Esophagus (tissue), 2 donors: Measurements from ENCODE around the gene CD19. TPM values are rescaled to one million over a fixed set of nuclear protein-coding genes. Genes with fewer than 3 reads are reported as not detected.

Source experiments
- H3K27ac ChIP-seq, 2 donors: one replicate each; pipeline ENCODE4 v1.5.1; 2013; ENCODE audit warnings: low read depth in 2 of 2, mild to moderate bottlenecking in 2 of 2, inconsistent platforms in 1 of 2, low read length in 1 of 2, moderate library complexity in 1 of 2
- H3K27me3 ChIP-seq, 2 donors: one replicate each; pipeline ENCODE4 v1.6.1; 2013; ENCODE audit warnings: low read length in 2 of 2, control low read depth in 1 of 2, mild to moderate bottlenecking in 1 of 2; ENCODE audit not compliant: insufficient read depth in 2 of 2, control insufficient read depth in 1 of 2
- H3K36me3 ChIP-seq, 2 donors: one replicate each; pipeline ENCODE4 v1.6.1; 2013; ENCODE audit warnings: low read length in 1 of 2; ENCODE audit not compliant: control insufficient read depth in 2 of 2, insufficient read depth in 2 of 2
- H3K4me1 ChIP-seq, 2 donors: one replicate each; pipeline ENCODE4 v1.6.1; 2013; ENCODE audit warnings: low read length in 1 of 2; ENCODE audit not compliant: control insufficient read depth in 2 of 2, insufficient read depth in 2 of 2
- H3K4me3 ChIP-seq, 2 donors: one replicate each; pipeline ENCODE4 v1.5.1; 2013; ENCODE audit warnings: low read length in 2 of 2, mild to moderate bottlenecking in 2 of 2, low read depth in 1 of 2, moderate library complexity in 1 of 2
- H3K9me3 ChIP-seq, 2 donors: one replicate each; pipeline ENCODE4 v1.6.1; 2013; ENCODE audit warnings: mild to moderate bottlenecking in 2 of 2, low read depth in 1 of 2, low read length in 1 of 2, moderate library complexity in 1 of 2; ENCODE audit not compliant: control insufficient read depth in 2 of 2, insufficient read depth in 1 of 2
- WGBS, 2 donors: extraction: QIAGEN DNeasy Blood & Tissue Kit; methylation state at CpG; one replicate each; pipeline ENCODE4 v1.1.7; 2013; 5-methylcytosine and 5-hydroxymethylcytosine counted together
- polyA plus RNA-seq, 2 donors: library from polyadenylated mRNA; stranded (reverse); fragments of 200-250 nt; gene quantifications; one replicate each; pipeline ENCODE4 v1.2.3, GENCODE V29; 2013
- donor health status: healthy with polysubstance abuse.
- donor health status: Bipolar disorder and iron deficiency.

The CD19 gene
- polyA plus RNA-seq, 2 donors = 0.22 to 0.41 TPM

DNA sequence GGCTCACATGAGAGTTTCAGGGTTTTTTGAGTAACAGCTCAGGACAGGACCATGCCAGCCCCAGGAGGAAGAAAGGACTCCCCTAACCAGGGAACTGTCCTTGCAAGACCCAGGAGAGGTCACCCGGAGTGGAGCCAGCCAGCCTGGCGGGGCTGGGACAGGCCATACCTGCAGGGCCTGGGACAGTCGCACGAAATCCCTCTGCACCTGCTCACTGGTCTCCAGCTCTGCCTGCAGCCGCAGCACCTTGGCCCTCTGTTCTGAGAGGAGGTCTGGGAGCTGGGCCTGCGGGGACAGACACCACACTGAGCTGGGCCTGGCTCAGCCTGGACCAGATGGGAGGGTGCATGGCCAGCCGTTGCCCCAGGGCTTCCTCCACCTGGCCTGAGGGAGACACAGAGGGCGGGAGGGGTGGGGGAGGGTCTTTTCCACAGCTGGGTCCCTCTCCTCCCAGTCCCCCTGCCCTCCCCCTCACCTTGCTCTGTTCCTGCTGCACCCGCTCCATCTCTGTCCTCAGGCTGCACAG lies 26.5 kb upstream of the CD19 start:
- no peaks in the 10 kb centered on the region for H3K27me3 ChIP-seq
- 92% methylated on average over 9 of the region's 9 CpGs for WGBS, 2 donors
- no peaks in the 10 kb centered on the region for H3K9me3 ChIP-seq
- H3K27ac ChIP-seq = no peak overlapping the region
- H3K4me1 ChIP-seq = no peaks in the 10 kb centered on the region
- peaks cover 5 to 19% of the 10 kb centered on the region in 2 donors for H3K36me3 ChIP-seq
- no peak overlapping the region for H3K4me3 ChIP-seq

- 85 to 86% methylated on average over 23 to 24 of the region's 24 CpGs for WGBS, 2 donors
- peaks cover 5 to 21% of the 10 kb centered on the region in 2 donors for H3K36me3 ChIP-seq
- no peak overlapping the region for H3K4me3 ChIP-seq
- H3K9me3 ChIP-seq = no peaks in the 10 kb centered on the region
- H3K27me3 ChIP-seq = no peaks in the 10 kb centered on the region
- H3K4me1 ChIP-seq = peaks cover 0 to 4% of the 10 kb centered on the region in 2 donors
- H3K27ac ChIP-seq = no peak overlapping the region
Observed at GRCh38 chr16:28905800-28906372, 25.9 kb upstream of the CD19 start.

GRCh38 chr16:28910086-28911031 lies 21.4 kb upstream of the CD19 start:
- WGBS, 2 donors = 67 to 71% methylated on average over 19 of the region's 19 CpGs
- Histone ChIP-seq H3K27ac (peak overlapping the region in 1 of 2 donors; percentile 37), H3K36me3 (peaks cover 5 to 36% of the 10 kb centered on the region in 2 donors), H3K9me3 (no peaks in the 10 kb centered on the region), H3K4me3 (no peak overlapping the region), H3K27me3 (no peaks in the 10 kb centered on the region), H3K4me1 (peaks cover 0 to 8% of the 10 kb centered on the region in 2 donors)

GRCh38 chr16:28912558-28912957 lies 19.2 kb upstream of the CD19 start:
- Histone ChIP-seq H3K4me1 (peaks cover 0 to 8% of the 10 kb centered on the region in 2 donors), H3K9me3 (no peaks in the 10 kb centered on the region), H3K36me3 (peaks cover 5 to 33% of the 10 kb centered on the region in 2 donors), H3K4me3 (no peak overlapping the region), H3K27me3 (no peaks in the 10 kb centered on the region), H3K27ac (no peak overlapping the region)
- 87 to 91% methylated on average over 12 of the region's 12 CpGs for WGBS, 2 donors

DNA sequence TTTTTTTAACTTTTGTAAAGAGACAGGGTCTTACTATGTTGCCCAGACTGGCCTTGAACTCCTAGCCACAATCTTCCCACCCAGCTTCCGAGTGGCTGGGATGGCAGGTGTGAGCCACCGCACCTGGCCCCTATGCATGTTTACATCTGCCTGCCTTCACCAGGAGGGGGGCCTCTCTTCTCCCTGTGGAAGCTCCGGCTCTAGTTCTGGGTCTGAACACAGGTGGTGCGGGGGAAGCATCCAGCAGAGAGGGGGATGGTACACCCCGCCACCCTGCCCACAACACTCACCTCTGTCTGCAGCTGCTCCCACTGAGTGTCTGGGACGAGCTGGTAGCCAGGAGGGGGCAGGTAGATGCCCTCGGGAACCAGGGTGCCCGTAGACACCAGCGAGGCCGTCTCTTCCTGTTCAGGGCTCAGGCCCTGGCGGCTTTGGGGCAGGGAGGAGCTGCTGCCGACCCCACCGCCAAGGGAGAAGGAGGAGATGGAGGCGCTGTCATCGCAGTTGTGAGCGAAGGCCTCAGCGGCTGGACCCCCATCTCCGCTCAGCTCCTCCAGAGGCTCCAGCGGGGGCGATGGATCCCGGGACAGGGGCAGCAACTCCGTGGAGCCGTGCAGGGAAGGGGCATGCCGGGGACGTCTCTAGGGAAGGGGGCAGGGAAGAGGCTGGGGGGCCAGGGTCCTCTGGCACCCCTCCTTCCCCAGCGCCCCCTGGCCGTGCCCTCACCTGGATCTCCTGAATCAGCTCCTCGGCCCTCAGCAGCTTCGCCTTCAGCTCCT lies 17.6 kb upstream of the CD19 start:
- H3K9me3 ChIP-seq = no peaks in the 10 kb centered on the region
- no peak overlapping the region for H3K27ac ChIP-seq
- peaks cover 0 to 8% of the 10 kb centered on the region in 2 donors for H3K4me1 ChIP-seq
- 90 to 93% methylated on average over 23 to 29 of the region's 29 CpGs for WGBS, 2 donors
- no peaks in the 10 kb centered on the region for H3K27me3 ChIP-seq
- peaks cover 0 to 35% of the 10 kb centered on the region in 2 donors for H3K36me3 ChIP-seq
- no peak overlapping the region for H3K4me3 ChIP-seq

DNA sequence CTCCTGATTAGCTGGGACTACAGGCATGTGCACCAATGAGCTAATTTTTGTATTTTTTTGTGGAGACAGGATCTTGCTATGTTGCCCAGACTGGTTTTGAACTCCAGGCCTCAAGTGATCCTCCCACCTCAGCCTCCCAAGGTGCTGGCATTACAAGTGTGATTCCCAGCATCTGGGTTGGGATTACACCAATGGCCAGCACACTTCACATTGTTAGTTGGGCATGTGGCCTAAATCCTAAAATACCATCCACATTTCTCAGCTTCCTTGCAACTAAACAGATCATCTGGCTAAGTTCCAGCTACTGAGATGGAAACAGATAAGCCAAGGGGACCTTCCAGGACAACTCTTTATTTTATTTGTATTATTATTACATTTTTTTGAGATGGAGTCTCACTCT lies 16.6 kb upstream of the CD19 start:
- Histone ChIP-seq H3K4me1 (peaks cover 0 to 8% of the 10 kb centered on the region in 2 donors), H3K36me3 (peaks cover 4 to 37% of the 10 kb centered on the region in 2 donors), H3K4me3 (no peak overlapping the region), H3K27me3 (no peaks in the 10 kb centered on the region), H3K9me3 (no peaks in the 10 kb centered on the region), H3K27ac (no peak overlapping the region)

- no peak overlapping the region for H3K4me3 ChIP-seq
- no peaks in the 10 kb centered on the region for H3K4me1 ChIP-seq
- no peak overlapping the region for H3K27ac ChIP-seq
- peaks cover 4 to 36% of the 10 kb centered on the region in 2 donors for H3K36me3 ChIP-seq
- 89 to 91% methylated on average over 7 of the region's 7 CpGs for WGBS, 2 donors
- H3K9me3 ChIP-seq = no peaks in the 10 kb centered on the region
- H3K27me3 ChIP-seq = no peaks in the 10 kb centered on the region
Observed at GRCh38 chr16:28917095-28917494, 14.7 kb upstream of the CD19 start.

DNA sequence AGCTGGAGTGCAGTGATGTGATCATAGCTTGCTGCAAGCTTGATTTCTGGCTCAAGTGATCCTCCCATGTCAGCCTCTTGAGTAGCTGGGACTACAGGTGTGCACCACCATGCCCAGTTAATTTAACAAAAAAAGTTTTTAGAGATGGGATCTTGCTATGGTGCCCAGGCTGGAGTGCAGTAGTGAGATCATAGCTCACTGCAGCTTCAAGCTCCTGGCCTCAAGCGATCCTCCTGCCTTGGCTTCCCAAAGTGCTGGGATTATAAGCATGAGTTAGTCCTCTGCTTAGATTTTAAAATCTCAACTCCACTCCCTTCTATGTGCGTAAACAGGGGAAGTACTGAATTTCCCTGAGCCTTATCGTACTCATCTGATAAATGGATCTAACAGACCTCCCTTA lies 13.1 kb upstream of the CD19 start:
- WGBS, 2 donors = 96% methylated on average over 3 of the region's 3 CpGs
- peaks cover 4 to 30% of the 10 kb centered on the region in 2 donors for H3K36me3 ChIP-seq
- H3K4me1 ChIP-seq = no peaks in the 10 kb centered on the region
- H3K4me3 ChIP-seq = no peak overlapping the region
- H3K27ac ChIP-seq = no peak overlapping the region
- no peaks in the 10 kb centered on the region for H3K9me3 ChIP-seq
- H3K27me3 ChIP-seq = no peaks in the 10 kb centered on the region

DNA sequence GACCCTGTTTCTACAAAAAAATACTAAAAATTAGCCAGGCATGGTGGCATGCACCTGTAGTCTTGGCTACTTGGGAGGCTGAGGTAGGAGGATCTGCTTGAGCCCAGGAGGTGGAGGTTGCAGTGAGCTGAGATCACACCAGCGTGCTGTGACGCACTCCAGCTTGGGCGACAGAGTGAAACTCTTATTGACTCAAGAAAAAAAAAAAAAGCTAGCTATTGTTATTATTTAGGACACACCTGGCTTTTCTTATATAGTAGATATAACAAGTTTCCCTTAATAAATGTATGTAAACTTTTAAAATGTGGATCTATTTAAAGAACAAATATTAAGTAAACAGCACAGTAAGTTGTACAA lies 8.6 kb upstream of the CD19 start:
- Histone ChIP-seq H3K27ac (no peak overlapping the region), H3K4me3 (no peak overlapping the region), H3K4me1 (no peaks in the 10 kb centered on the region), H3K9me3 (no peaks in the 10 kb centered on the region), H3K36me3 (peaks cover 4 to 14% of the 10 kb centered on the region in 2 donors), H3K27me3 (no peaks in the 10 kb centered on the region)
- 72 to 86% methylated on average over 3 of the region's 3 CpGs for WGBS, 2 donors
